Muscle of back (tissue), 11 donors: ENCODE measurements around the gene SHISAL1. TPM values are rescaled to one million over a fixed set of nuclear protein-coding genes. Genes with fewer than 3 reads are reported as not detected.
"Not testable (repeated sequence)": the region's sequence is repeated elsewhere in the genome, so short reads cannot be mapped to it uniquely, and the experiment has no call there.

Experiments used
- DNase-seq, 3 donors: peaks; one replicate each; pipeline versions ENCODE4 v3.0.0 to v3.0.0-alpha.2; 2013
- polyA plus RNA-seq, 10 donors: library from polyadenylated mRNA; unstranded; fragments of 120-200 nt; gene quantifications; one replicate each; pipeline ENCODE4 v1.2.1, GENCODE V29; 2013; ENCODE audit not compliant: insufficient read length in 10 of 10

Gene SHISAL1
- polyA plus RNA-seq, 10 donors: 8.5 to 18.6 (median 11.9) TPM

- no peak for DNase-seq
Measured at GRCh38 chr22:44304911-44305310, 7.8 kb downstream of the SHISAL1 start.

- DNase-seq: peak in 1 of 3 donors; percentile 28
Measured at GRCh38 chr22:44304354-44304753, 8.4 kb downstream of the SHISAL1 start.

GRCh38 chr22:44302363-44302762 is 10.4 kb downstream of the SHISAL1 start:
- DNase-seq: not testable (repeated sequence)

- no peak for DNase-seq
Measured at GRCh38 chr22:44301039-44301438, 11.7 kb downstream of the SHISAL1 start.

- no peak for DNase-seq
Measured at GRCh38 chr22:44299124-44299523, 13.6 kb downstream of the SHISAL1 start.

- DNase-seq: no peak
Measured at GRCh38 chr22:44298406-44299091, 14.2 kb downstream of the SHISAL1 start.

GRCh38 chr22:44297470-44298061 is 15.2 kb downstream of the SHISAL1 start:
- DNase-seq: no peak

- no peak for DNase-seq
Measured at GRCh38 chr22:44295406-44295805, 17.3 kb downstream of the SHISAL1 start.

- no peak for DNase-seq
Measured at GRCh38 chr22:44293876-44294275, 18.9 kb downstream of the SHISAL1 start.

- DNase-seq: no peak
Measured at GRCh38 chr22:44293034-44293433, 19.7 kb downstream of the SHISAL1 start.

- no peak for DNase-seq
Measured at GRCh38 chr22:44292521-44292920, 20.2 kb downstream of the SHISAL1 start.

- DNase-seq: no peak
Measured at GRCh38 chr22:44291674-44292360, 20.9 kb downstream of the SHISAL1 start.

GRCh38 chr22:44291265-44291664 is 21.5 kb downstream of the SHISAL1 start:
- no peak for DNase-seq

GRCh38 chr22:44289414-44290171 is 23.2 kb downstream of the SHISAL1 start:
- DNase-seq: no peak

GRCh38 chr22:44288913-44289312 is 23.8 kb downstream of the SHISAL1 start:
- no peak for DNase-seq

- DNase-seq: no peak
Measured at GRCh38 chr22:44287741-44288140, 25.0 kb downstream of the SHISAL1 start.

GRCh38 chr22:44287121-44287693 is 25.5 kb downstream of the SHISAL1 start:
- DNase-seq: no peak

GRCh38 chr22:44286646-44287045 is 26.1 kb downstream of the SHISAL1 start:
- DNase-seq: no peak

GRCh38 chr22:44284711-44285110 is 28.0 kb downstream of the SHISAL1 start:
- no peak for DNase-seq

GRCh38 chr22:44281768-44282637 is 30.7 kb downstream of the SHISAL1 start:
- peak in 1 of 3 donors; percentile 49 for DNase-seq

GRCh38 chr22:44280665-44281188 is 32.0 kb downstream of the SHISAL1 start:
- DNase-seq: no peak
